ENCODE data around the gene NDUFS6. TPM values are rescaled to one million over a fixed set of nuclear protein-coding genes. Genes with fewer than 3 reads are reported as not detected.
A peak's percentile ranks its signal among the peaks of the same experiment; 100 is the strongest.

Gene NDUFS6
- total RNA-seq, 1 donor from 2014 or later, result 31.0 TPM

DNA sequence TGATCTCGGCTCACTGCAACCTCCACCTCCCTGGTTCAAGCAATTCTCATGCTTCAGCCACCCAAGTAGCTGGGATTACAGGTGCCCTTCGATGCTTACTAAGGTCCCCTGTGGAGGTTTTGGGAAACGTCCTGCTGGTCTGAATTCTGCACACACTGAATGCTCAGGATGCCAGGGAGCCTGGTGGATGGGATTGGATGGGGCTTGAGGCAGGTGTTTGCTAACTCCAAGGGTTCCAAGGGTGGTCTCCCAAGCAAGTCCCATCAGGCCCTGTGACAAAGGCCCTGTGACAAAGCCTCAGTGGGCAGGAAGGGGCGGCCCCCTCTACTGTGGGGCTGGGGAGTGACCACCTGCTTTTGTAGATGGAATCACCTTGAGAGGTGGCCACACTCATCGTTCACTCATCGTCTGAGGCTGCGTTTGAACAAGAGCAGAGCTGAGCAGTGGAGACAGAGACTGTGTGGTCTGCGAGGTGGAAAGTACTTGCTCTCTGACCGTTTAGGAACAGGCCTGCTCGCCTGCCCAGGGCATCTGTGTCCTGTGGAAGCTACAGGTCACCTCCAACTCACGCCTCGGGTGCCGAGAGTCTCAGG lies 41.7 kb upstream of the NDUFS6 start:
- Mint-ChIP-seq H3K4me1 (ENCODE audit: unreplicated experiment) (peaks cover 9% of the 10 kb centered on the region), H3K27me3 (ENCODE audit: unreplicated experiment) (peaks cover 1% of the 10 kb centered on the region), H3K9me3 (ENCODE audit: unreplicated experiment) (no peaks in the 10 kb centered on the region), H3K36me3 (ENCODE audit: low read depth, unreplicated experiment) (no peaks in the 10 kb centered on the region), H3K27ac (ENCODE audit: unreplicated experiment) (no peak overlapping the region), H3K4me3 (ENCODE audit: unreplicated experiment) (no peak overlapping the region)
- TF ChIP-seq, protein P1, sequence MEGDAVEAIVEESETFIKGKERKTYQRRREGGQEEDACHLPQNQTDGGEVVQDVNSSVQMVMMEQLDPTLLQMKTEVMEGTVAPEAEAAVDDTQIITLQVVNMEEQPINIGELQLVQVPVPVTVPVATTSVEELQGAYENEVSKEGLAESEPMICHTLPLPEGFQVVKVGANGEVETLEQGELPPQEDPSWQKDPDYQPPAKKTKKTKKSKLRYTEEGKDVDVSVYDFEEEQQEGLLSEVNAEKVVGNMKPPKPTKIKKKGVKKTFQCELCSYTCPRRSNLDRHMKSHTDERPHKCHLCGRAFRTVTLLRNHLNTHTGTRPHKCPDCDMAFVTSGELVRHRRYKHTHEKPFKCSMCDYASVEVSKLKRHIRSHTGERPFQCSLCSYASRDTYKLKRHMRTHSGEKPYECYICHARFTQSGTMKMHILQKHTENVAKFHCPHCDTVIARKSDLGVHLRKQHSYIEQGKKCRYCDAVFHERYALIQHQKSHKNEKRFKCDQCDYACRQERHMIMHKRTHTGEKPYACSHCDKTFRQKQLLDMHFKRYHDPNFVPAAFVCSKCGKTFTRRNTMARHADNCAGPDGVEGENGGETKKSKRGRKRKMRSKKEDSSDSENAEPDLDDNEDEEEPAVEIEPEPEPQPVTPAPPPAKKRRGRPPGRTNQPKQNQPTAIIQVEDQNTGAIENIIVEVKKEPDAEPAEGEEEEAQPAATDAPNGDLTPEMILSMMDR (IDR thresholded peaks at IDR 0.05; ENCODE audit: unreplicated experiment), result no peak
- no peak for DNase-seq (ENCODE audit: low spot score)

DNA sequence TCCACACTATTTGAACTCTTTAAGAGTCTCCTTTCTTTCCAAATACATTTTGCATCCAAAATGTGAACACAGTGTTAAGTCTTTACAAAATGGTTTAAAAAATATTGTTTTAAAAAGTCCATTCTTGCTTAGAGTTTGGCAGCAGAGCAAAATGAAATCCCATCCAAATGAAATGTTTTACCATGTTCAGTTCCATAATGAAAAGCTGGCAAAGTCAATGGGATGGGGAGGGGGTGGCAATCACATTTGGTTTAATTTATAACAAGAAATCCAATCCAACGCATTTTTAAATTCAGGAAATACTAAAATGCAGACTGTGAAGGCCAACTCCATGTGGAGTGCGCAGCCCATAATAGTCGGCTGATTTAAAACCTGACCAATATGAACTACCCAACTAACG lies 41.0 kb upstream of the NDUFS6 start:
- no peak overlapping the region for H3K4me3 Mint-ChIP-seq (ENCODE audit: unreplicated experiment)
- H3K27me3 Mint-ChIP-seq (ENCODE audit: unreplicated experiment), result peaks cover 4% of the 10 kb centered on the region
- no peaks in the 10 kb centered on the region for H3K9me3 Mint-ChIP-seq (ENCODE audit: unreplicated experiment)
- TF ChIP-seq, protein P1 (IDR thresholded peaks at IDR 0.05; ENCODE audit: unreplicated experiment), result no peak
- no peak overlapping the region for H3K27ac Mint-ChIP-seq (ENCODE audit: unreplicated experiment)
- peaks cover 9% of the 10 kb centered on the region for H3K4me1 Mint-ChIP-seq (ENCODE audit: unreplicated experiment)
- DNase-seq (ENCODE audit: low spot score), result no peak
- no peaks in the 10 kb centered on the region for H3K36me3 Mint-ChIP-seq (ENCODE audit: low read depth, unreplicated experiment)

DNA sequence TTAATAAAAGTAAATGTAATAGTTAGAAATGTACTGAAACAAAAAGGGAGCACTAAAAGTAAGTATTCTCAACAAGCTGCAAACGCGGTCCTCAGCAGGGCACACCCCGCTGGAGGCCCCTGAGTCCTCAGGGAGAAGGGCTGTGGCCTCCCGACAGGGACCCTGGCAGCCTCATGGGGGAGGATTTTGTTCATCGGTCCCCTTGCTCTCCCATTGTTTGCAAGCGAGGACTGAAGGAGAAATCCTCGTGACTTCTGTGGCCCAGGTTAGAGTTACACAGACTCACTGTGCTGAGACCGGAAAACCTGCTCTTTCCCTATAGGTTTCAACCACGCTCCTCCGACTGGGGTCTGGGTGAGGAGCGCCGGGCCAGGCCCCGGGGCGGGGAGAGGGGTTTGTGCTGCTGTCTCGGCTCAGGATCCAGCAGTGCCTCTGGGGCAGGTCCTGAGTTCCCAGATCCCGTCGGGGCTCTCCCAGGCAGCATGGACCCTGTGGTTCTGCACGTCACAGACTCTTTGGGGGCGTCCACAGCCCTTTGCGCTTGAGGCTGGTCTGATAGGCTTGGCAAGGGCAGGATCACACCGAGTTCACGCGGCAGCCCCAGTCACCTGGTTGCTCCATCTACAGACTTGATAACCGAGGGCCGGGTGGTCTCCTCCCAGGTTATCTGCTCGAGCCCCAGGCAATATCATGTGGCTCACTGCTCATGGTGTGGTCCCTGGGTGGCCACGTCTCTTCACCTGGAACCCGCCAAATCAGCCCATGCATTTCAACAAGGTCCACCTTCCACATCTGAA lies 40.4 kb upstream of the NDUFS6 start:
- Mint-ChIP-seq H3K4me3 (ENCODE audit: unreplicated experiment) (no peak overlapping the region), H3K27me3 (ENCODE audit: unreplicated experiment) (peaks cover 4% of the 10 kb centered on the region)
- DNase-seq (ENCODE audit: low spot score), result peak; percentile 1

DNA sequence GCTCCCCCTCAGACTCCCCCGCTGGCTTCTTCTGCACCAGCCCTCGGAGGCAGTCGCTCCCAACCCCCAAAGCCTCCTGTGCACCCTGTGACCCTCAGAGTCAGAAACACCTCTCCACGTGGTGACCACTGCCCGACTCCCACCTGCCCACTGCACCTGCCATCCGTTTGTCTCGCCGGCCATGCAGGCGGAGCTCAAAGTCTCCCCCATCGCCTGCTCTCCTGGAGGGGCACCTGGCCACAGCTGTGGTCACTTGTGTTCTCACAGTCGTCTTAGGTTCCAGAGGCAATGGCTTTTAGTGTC lies 39.8 kb upstream of the NDUFS6 start:
- TF ChIP-seq, protein P1 (IDR thresholded peaks at IDR 0.05; ENCODE audit: unreplicated experiment), result no peak
- DNase-seq (ENCODE audit: low spot score), result no peak
- Mint-ChIP-seq H3K4me1 (ENCODE audit: unreplicated experiment) (peaks cover 2% of the 10 kb centered on the region), H3K4me3 (ENCODE audit: unreplicated experiment) (no peak overlapping the region), H3K27me3 (ENCODE audit: unreplicated experiment) (peaks cover 4% of the 10 kb centered on the region), H3K36me3 (ENCODE audit: low read depth, unreplicated experiment) (no peaks in the 10 kb centered on the region), H3K9me3 (ENCODE audit: unreplicated experiment) (no peaks in the 10 kb centered on the region), H3K27ac (ENCODE audit: unreplicated experiment) (no peak overlapping the region)

More for the DNA sequence above, 40.4 kb upstream of the NDUFS6 start:
- Mint-ChIP-seq H3K36me3 (ENCODE audit: low read depth, unreplicated experiment) (no peaks in the 10 kb centered on the region), H3K9me3 (ENCODE audit: unreplicated experiment) (no peaks in the 10 kb centered on the region), H3K27ac (ENCODE audit: unreplicated experiment) (no peak overlapping the region), H3K4me1 (ENCODE audit: unreplicated experiment) (peaks cover 8% of the 10 kb centered on the region)
- TF ChIP-seq, protein P1 (IDR thresholded peaks at IDR 0.05; ENCODE audit: unreplicated experiment), result no peak

All from endothelial cell (in vitro differentiated cells).